ENCODE results near the gene HOXA7.

DNA sequence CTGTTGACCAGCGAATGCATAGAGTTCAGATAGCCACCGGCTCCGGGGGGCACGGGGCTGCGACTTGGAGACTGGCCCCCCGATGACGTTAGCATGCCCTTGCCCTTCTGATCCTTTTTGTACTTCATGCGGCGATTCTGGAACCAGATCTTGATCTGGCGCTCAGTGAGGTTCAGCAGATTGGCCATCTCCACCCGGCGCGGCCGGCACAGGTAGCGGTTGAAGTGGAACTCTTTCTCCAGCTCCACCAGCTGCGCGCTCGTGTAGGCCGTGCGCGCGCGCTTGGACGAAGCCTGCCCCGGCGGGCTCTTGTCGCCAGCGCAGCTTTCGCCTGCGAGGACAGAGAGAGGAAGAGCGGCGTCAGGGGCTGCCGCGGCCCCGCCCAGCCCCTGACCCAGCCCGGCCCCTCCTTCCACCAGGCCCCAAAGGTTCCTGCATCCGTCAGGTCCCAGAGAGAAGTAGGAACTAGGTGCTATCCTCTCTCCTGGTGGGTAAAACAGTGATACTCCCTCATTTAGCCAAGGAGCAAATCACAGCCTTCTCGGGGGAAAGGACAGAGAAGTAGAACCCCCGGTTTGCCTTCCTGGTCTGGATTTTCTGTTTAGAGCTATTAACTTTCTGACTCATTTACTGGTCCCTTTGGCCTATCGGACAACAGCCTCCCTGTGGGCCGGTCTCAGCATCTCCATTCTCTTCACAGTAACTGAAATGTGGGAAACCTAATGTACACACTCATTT lies 47.9 kb downstream of the HOXA7 start:
- TF ChIP-seq, protein P1, sequence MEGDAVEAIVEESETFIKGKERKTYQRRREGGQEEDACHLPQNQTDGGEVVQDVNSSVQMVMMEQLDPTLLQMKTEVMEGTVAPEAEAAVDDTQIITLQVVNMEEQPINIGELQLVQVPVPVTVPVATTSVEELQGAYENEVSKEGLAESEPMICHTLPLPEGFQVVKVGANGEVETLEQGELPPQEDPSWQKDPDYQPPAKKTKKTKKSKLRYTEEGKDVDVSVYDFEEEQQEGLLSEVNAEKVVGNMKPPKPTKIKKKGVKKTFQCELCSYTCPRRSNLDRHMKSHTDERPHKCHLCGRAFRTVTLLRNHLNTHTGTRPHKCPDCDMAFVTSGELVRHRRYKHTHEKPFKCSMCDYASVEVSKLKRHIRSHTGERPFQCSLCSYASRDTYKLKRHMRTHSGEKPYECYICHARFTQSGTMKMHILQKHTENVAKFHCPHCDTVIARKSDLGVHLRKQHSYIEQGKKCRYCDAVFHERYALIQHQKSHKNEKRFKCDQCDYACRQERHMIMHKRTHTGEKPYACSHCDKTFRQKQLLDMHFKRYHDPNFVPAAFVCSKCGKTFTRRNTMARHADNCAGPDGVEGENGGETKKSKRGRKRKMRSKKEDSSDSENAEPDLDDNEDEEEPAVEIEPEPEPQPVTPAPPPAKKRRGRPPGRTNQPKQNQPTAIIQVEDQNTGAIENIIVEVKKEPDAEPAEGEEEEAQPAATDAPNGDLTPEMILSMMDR (IDR thresholded peaks at IDR 0.05; ENCODE audit: low read length): no peak
- TF ChIP-seq EZH2 (optimal IDR thresholded peaks at IDR 0.05; ENCODE audit: low read depth, low read length): no peak
